ENCODE results near the gene SLC16A12.
"Not testable (repeated sequence)": the region's sequence is repeated elsewhere in the genome, so short reads cannot be mapped to it uniquely, and the experiment has no call there.

Gene SLC16A12

DNA sequence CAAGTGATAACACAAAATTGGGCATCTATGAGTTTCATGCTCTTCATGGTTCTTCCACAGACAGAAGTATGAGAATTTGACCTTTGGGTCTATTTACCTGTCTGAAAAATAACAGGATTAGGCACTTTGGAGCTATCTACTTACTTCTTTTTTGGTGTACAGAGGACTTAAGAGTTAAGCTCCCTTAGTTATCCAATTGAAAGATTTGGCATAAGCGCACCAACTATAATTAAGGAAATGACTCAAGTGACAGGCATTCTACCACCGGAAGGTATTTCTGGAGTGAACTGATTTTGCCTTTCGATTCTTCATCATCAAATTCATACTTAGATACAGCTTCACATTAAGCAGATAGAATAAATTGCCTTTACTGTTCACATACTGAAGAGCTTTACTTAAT lies 77.1 kb downstream of the SLC16A12 start:
- Histone ChIP-seq H3K36me3 (replicated peaks; ENCODE audit: low read depth, low read length) (no peaks in the 10 kb centered on the region), H3K79me2 (ENCODE audit: low read length) (no peaks in the 10 kb centered on the region), H3K4me1 (ENCODE audit: low read length) (peaks cover 9% of the 10 kb centered on the region), H2AFZ (ENCODE audit: low read depth, low read length) (no peak overlapping the region), H3K27me3 (ENCODE audit: low read depth, low read length) (no peaks in the 10 kb centered on the region), H4K20me1 (ENCODE audit: insufficient read depth, low read length) (no peaks in the 10 kb centered on the region), H3K9me3 (ENCODE audit: insufficient read depth, low read length) (no peaks in the 10 kb centered on the region), H3K4me3 (ENCODE audit: low read length) (no peak overlapping the region), H3K27ac (ENCODE audit: low read length) (no peak overlapping the region), H3K4me2 (ENCODE audit: low read length) (no peak overlapping the region), H3K9ac (ENCODE audit: low read length) (no peak overlapping the region)
- TF ChIP-seq, protein P1, sequence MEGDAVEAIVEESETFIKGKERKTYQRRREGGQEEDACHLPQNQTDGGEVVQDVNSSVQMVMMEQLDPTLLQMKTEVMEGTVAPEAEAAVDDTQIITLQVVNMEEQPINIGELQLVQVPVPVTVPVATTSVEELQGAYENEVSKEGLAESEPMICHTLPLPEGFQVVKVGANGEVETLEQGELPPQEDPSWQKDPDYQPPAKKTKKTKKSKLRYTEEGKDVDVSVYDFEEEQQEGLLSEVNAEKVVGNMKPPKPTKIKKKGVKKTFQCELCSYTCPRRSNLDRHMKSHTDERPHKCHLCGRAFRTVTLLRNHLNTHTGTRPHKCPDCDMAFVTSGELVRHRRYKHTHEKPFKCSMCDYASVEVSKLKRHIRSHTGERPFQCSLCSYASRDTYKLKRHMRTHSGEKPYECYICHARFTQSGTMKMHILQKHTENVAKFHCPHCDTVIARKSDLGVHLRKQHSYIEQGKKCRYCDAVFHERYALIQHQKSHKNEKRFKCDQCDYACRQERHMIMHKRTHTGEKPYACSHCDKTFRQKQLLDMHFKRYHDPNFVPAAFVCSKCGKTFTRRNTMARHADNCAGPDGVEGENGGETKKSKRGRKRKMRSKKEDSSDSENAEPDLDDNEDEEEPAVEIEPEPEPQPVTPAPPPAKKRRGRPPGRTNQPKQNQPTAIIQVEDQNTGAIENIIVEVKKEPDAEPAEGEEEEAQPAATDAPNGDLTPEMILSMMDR (IDR thresholded peaks at IDR 0.05; ENCODE audit: low read depth, low read length), result no peak
- TF ChIP-seq EZH2phosphoT487 (IDR thresholded peaks at IDR 0.05; ENCODE audit: low read depth), result no peak

DNA sequence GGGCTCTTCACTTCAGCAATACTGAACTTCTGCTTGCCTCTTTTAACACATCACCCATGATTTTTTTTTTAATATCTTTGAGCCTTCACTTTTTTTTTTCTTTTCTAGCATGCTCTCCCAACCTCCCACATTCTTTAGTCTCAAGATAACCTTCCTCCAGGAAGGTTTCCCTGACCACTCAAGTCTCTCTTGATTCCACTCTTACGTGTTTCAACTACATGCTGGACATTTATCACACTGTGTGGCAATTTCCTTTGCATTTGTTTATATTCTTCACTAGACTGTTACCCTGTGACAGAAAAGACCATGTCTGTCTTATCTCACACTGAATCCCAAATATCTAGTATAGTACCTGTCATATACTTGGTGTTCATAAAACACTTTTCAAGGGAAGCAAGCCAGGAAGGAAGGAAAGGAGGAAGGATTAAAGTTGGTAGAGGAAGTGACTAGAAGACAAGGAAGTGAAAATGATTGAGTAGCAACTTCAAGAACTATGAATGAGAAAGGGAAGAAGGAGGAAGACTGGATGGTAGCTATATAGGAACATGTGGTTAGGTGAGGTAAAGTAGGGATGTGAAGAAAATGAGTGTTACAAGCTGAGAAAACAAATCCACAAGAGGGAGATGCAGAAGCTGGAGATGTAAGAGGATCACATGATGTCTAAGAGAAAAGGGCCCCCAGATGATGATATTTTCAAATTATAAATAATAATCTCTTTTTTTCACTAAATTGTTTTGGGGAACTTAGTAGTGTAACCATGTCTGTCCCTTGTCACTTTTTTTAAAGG lies 80.6 kb downstream of the SLC16A12 start:
- H3K4me3 ChIP-seq (ENCODE audit: low read length), result no peak overlapping the region
- no peak overlapping the region for H2AFZ ChIP-seq (ENCODE audit: low read depth, low read length)
- H3K27me3 ChIP-seq (ENCODE audit: low read depth, low read length), result no peaks in the 10 kb centered on the region
- TF ChIP-seq, protein P1 (IDR thresholded peaks at IDR 0.05; ENCODE audit: low read depth, low read length), result no peak
- no peak for TF ChIP-seq EZH2phosphoT487 (IDR thresholded peaks at IDR 0.05; ENCODE audit: low read depth)
- H4K20me1 ChIP-seq (ENCODE audit: insufficient read depth, low read length), result no peaks in the 10 kb centered on the region
- H3K9ac ChIP-seq (ENCODE audit: low read length), result no peak overlapping the region
- H3K9me3 ChIP-seq (ENCODE audit: insufficient read depth, low read length), result no peaks in the 10 kb centered on the region
- no peak overlapping the region for H3K27ac ChIP-seq (ENCODE audit: low read length)
- no peaks in the 10 kb centered on the region for H3K36me3 ChIP-seq (replicated peaks; ENCODE audit: low read depth, low read length)
- H3K4me2 ChIP-seq (ENCODE audit: low read length), result no peak overlapping the region
- peaks cover 9% of the 10 kb centered on the region for H3K4me1 ChIP-seq (ENCODE audit: low read length)
- no peaks in the 10 kb centered on the region for H3K79me2 ChIP-seq (ENCODE audit: low read length)

DNA sequence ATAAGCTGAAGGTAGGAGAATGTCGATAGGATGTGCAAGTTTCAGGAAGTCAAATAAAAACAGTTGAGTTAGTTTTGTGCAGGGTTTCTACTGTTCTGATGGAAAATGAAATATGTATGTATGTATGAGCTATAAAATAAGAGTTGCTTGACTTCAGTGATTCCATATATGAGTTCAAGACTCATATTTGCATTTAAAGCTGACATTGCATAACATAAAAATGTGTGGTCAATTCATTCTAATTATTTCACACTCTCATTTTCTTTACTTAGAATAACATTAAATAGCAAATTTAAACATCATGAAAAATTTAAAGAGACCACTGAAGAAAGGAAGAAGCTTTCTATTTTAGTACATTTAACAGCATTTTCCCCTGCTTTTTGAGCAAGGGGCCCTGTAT lies 83.2 kb downstream of the SLC16A12 start:
- TF ChIP-seq, protein P1 (IDR thresholded peaks at IDR 0.05; ENCODE audit: low read depth, low read length), result no peak
- TF ChIP-seq EZH2phosphoT487 (IDR thresholded peaks at IDR 0.05; ENCODE audit: low read depth), result no peak
- H3K4me3 ChIP-seq (ENCODE audit: low read length), result no peak overlapping the region

DNA sequence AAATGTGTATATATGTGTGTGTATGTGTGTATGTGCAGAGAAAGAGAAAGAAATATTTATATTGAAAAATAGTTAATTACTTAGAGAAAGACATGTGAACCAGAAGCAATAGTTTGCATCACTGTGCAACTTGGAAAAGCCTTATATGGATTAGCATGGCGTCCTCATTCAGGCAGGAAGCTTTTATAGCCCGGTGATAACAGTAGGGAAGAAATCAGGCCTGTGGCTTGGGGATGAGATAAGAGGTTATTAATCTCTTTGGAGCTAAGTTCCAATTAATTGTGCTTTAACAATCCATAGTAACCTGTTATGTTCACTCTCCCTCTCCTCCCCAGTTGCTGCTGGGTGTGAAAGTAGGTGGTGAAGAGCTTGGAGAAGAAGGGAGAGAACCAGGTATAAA lies 84.5 kb downstream of the SLC16A12 start:
- H3K4me1 ChIP-seq (ENCODE audit: low read length), result peaks cover 9% of the 10 kb centered on the region
- no peak overlapping the region for H3K4me3 ChIP-seq (ENCODE audit: low read length)
- H4K20me1 ChIP-seq (ENCODE audit: insufficient read depth, low read length), result no peaks in the 10 kb centered on the region
- no peak overlapping the region for H3K9ac ChIP-seq (ENCODE audit: low read length)
- no peak overlapping the region for H3K27ac ChIP-seq (ENCODE audit: low read length)
- H3K27me3 ChIP-seq (ENCODE audit: low read depth, low read length), result no peaks in the 10 kb centered on the region
- no peak overlapping the region for H3K4me2 ChIP-seq (ENCODE audit: low read length)
- H3K79me2 ChIP-seq (ENCODE audit: low read length), result no peaks in the 10 kb centered on the region
- H2AFZ ChIP-seq (ENCODE audit: low read depth, low read length), result no peak overlapping the region
- TF ChIP-seq, protein P1 (IDR thresholded peaks at IDR 0.05; ENCODE audit: low read depth, low read length), result no peak
- TF ChIP-seq EZH2phosphoT487 (IDR thresholded peaks at IDR 0.05; ENCODE audit: low read depth), result no peak
- no peaks in the 10 kb centered on the region for H3K36me3 ChIP-seq (replicated peaks; ENCODE audit: low read depth, low read length)
- H3K9me3 ChIP-seq (ENCODE audit: insufficient read depth, low read length), result no peaks in the 10 kb centered on the region

More for the DNA sequence above, 83.2 kb downstream of the SLC16A12 start:
- Histone ChIP-seq H3K9ac (ENCODE audit: low read length) (no peak overlapping the region), H3K36me3 (replicated peaks; ENCODE audit: low read depth, low read length) (no peaks in the 10 kb centered on the region), H2AFZ (ENCODE audit: low read depth, low read length) (no peak overlapping the region), H3K4me1 (ENCODE audit: low read length) (peaks cover 9% of the 10 kb centered on the region), H3K4me2 (ENCODE audit: low read length) (no peak overlapping the region), H3K27ac (ENCODE audit: low read length) (no peak overlapping the region), H3K79me2 (ENCODE audit: low read length) (no peaks in the 10 kb centered on the region), H3K9me3 (ENCODE audit: insufficient read depth, low read length) (no peaks in the 10 kb centered on the region), H3K27me3 (ENCODE audit: low read depth, low read length) (no peaks in the 10 kb centered on the region), H4K20me1 (ENCODE audit: insufficient read depth, low read length) (no peaks in the 10 kb centered on the region)

DNA sequence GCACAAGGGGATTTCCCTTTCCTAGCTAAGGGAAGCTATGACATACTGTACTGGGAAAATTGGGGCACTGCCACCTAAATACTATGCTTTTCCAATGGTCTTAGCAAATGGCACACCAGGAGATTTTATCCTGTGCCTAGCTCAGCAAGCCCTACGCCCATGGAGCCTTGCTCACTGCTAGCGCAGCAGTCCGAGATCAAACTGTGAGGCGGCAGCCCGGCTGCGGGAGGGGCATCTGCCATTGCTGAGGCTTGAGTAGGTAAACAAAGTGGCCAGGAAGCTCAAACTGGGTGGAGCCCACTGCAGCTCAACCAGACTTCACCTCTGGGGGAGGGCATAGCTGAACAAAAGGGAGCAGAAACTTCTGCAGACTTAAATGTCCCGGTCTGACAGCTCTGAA lies 90.6 kb downstream of the SLC16A12 start:
- not testable (repeated sequence) for H4K20me1 ChIP-seq (ENCODE audit: insufficient read depth, low read length); H2AFZ ChIP-seq (ENCODE audit: low read depth, low read length); H3K36me3 ChIP-seq (replicated peaks; ENCODE audit: low read depth, low read length); H3K27ac ChIP-seq (ENCODE audit: low read length); H3K79me2 ChIP-seq (ENCODE audit: low read length); H3K9me3 ChIP-seq (ENCODE audit: insufficient read depth, low read length); H3K4me3 ChIP-seq (ENCODE audit: low read length); H3K4me2 ChIP-seq (ENCODE audit: low read length); H3K27me3 ChIP-seq (ENCODE audit: low read depth, low read length); H3K9ac ChIP-seq (ENCODE audit: low read length)
- H3K4me1 ChIP-seq (ENCODE audit: low read length), result peaks cover 10% of the 10 kb centered on the region
